Liver (tissue), 9 donors: ENCODE results near the gene GNG4. TPM values are rescaled to one million over a fixed set of nuclear protein-coding genes. Genes with fewer than 3 reads are reported as not detected.

Experiments
- DNase-seq: peaks from one replicate; pipeline ENCODE4 v3.0.0-alpha.2; 2017; ENCODE audit warnings: low spot score
- H3K27ac ChIP-seq, 2 donors: one replicate each; pipeline ENCODE4 v1.7.0; 2013; ENCODE audit warnings: inconsistent platforms in 2 of 2, low read length in 2 of 2, control low read depth in 1 of 2, low read depth in 1 of 2, mild to moderate bottlenecking in 1 of 2
- H3K27me3 ChIP-seq, 4 donors: one replicate each; pipeline versions ENCODE4 v1.6.1 to v1.7.0; 2013; ENCODE audit warnings: low read length in 3 of 4, inconsistent platforms in 1 of 4, mild to moderate bottlenecking in 1 of 4, moderate library complexity in 1 of 4; ENCODE audit not compliant: control insufficient read depth in 4 of 4, insufficient read depth in 4 of 4
- H3K36me3 ChIP-seq, 4 donors: one replicate each; pipeline versions ENCODE4 v1.6.1 to v1.7.0; 2013; ENCODE audit warnings: low read length in 3 of 4, mild to moderate bottlenecking in 3 of 4, low read depth in 1 of 4, moderate library complexity in 1 of 4; ENCODE audit not compliant: control insufficient read depth in 4 of 4, insufficient read depth in 3 of 4
- H3K4me1 ChIP-seq, 4 donors: one replicate each; pipeline versions ENCODE4 v1.6.1 to v1.7.0; 2013; ENCODE audit warnings: low read length in 3 of 4, mild to moderate bottlenecking in 3 of 4, moderate library complexity in 1 of 4; ENCODE audit not compliant: control insufficient read depth in 4 of 4, insufficient read depth in 4 of 4
- H3K4me3 ChIP-seq, 3 donors: one replicate each; pipeline versions ENCODE4 v1.6.1 to v1.7.0; 2013; ENCODE audit warnings: low read length in 3 of 3, control low read depth in 1 of 3, low read depth in 1 of 3, mild to moderate bottlenecking in 1 of 3
- H3K9ac ChIP-seq, 2 donors: one replicate each; pipeline ENCODE4 v1.7.0; 2013; ENCODE audit warnings: low read length in 2 of 2, mild to moderate bottlenecking in 2 of 2, moderate library complexity in 2 of 2, control low read depth in 1 of 2, low read depth in 1 of 2
- H3K9me3 ChIP-seq, 4 donors: one replicate each; pipeline versions ENCODE4 v1.6.1 to v1.7.0; 2013; ENCODE audit warnings: low read length in 3 of 4; ENCODE audit not compliant: control insufficient read depth in 4 of 4
- EGR1 ChIP-seq, 2 donors: IDR thresholded peaks; 2 replicates each; pipeline ENCODE4 v1.6.1; 2016 to 2018; ENCODE audit warnings: antibody characterized with exemption in 2 of 2, low read depth in 2 of 2
- FOXA1 ChIP-seq: IDR thresholded peaks from 2 replicates; pipeline ENCODE4 v1.6.1; 2016; ENCODE audit warnings: antibody characterized with exemption
- FOXA2 ChIP-seq: IDR thresholded peaks from 2 replicates; pipeline ENCODE4 v1.6.1; 2016; ENCODE audit warnings: antibody characterized with exemption
- GABPA ChIP-seq, 2 donors: IDR thresholded peaks in 1 of 2; conservative IDR thresholded peaks in 1 of 2; 2 replicates each; pipeline ENCODE4 v1.6.1; 2016; ENCODE audit warnings: antibody characterized with exemption in 2 of 2, mild to moderate bottlenecking in 1 of 2, moderate library complexity in 1 of 2
- HNF4A ChIP-seq, 2 donors: conservative IDR thresholded peaks; 2 replicates each; pipeline ENCODE4 v1.6.1; 2016; ENCODE audit warnings: antibody characterized with exemption in 2 of 2, mild to moderate bottlenecking in 2 of 2
- HNF4G ChIP-seq: IDR thresholded peaks from 2 replicates; pipeline ENCODE4 v1.6.1; 2016; ENCODE audit warnings: antibody characterized with exemption
- RAD21 ChIP-seq, 2 donors: IDR thresholded peaks; 2 replicates each; pipeline ENCODE4 v1.6.1; 2016; ENCODE audit warnings: antibody characterized with exemption in 2 of 2, mild to moderate bottlenecking in 2 of 2
- RXRA ChIP-seq, 2 donors: IDR thresholded peaks; 2 replicates each; pipeline ENCODE4 v1.6.1; 2017 to 2018; ENCODE audit warnings: antibody characterized with exemption in 2 of 2, mild to moderate bottlenecking in 1 of 2
- SP1 ChIP-seq: IDR thresholded peaks from 2 replicates; pipeline ENCODE4 v1.6.1; 2018; ENCODE audit warnings: antibody characterized with exemption, mild to moderate bottlenecking
- YY1 ChIP-seq: IDR thresholded peaks from 2 replicates; pipeline ENCODE4 v1.6.1; 2016; ENCODE audit warnings: antibody characterized with exemption, mild to moderate bottlenecking
- WGBS: extraction: QIAGEN DNeasy Blood & Tissue Kit; methylation state at CpG from one replicate; pipeline ENCODE4 v1.1.7; 2013; 5-methylcytosine and 5-hydroxymethylcytosine counted together
- polyA plus RNA-seq, 2 donors: library from polyadenylated mRNA; stranded (reverse) in 1 of 2; unstranded in 1 of 2; fragments of 200-250 nt in 1 of 2; fragments of >200 nt in 1 of 2; fragmentation: Nextera tagmentation in 1 of 2; extraction: Ambion mirVana in 1 of 2; gene quantifications; one replicate each; pipeline versions ENCODE4 v1.2.1 to v1.2.3, GENCODE V29; 2013 to 2015
- total RNA-seq, 2 donors: library from RNA; depleted of rRNA; stranded (reverse); fragments of >200 nt; gene quantifications; one replicate each; pipeline ENCODE4 v1.2.3, GENCODE V29; 2014
- TF ChIP-seq, protein P1 (sequence below): IDR thresholded peaks from 2 replicates; pipeline ENCODE4 v1.6.1; 2016; ENCODE audit warnings: antibody characterized with exemption, mild to moderate bottlenecking
- TF ChIP-seq, protein P2 (sequence below): IDR thresholded peaks from 2 replicates; pipeline ENCODE4 v1.6.1; 2016; ENCODE audit warnings: antibody characterized with exemption
- TF ChIP-seq, protein P3 (sequence below): IDR thresholded peaks from 2 replicates; pipeline ENCODE4 v1.6.1; 2016; ENCODE audit warnings: antibody characterized with exemption
- donor health status: healthy.
- donor health status: healthy.
- donor health status: healthy.
- donor health status: healthy.
- donor health status: healthy.

GNG4 gene
- total and polyA plus RNA-seq, 4 donors: 0.65 TPM; not detected in 3

DNA sequence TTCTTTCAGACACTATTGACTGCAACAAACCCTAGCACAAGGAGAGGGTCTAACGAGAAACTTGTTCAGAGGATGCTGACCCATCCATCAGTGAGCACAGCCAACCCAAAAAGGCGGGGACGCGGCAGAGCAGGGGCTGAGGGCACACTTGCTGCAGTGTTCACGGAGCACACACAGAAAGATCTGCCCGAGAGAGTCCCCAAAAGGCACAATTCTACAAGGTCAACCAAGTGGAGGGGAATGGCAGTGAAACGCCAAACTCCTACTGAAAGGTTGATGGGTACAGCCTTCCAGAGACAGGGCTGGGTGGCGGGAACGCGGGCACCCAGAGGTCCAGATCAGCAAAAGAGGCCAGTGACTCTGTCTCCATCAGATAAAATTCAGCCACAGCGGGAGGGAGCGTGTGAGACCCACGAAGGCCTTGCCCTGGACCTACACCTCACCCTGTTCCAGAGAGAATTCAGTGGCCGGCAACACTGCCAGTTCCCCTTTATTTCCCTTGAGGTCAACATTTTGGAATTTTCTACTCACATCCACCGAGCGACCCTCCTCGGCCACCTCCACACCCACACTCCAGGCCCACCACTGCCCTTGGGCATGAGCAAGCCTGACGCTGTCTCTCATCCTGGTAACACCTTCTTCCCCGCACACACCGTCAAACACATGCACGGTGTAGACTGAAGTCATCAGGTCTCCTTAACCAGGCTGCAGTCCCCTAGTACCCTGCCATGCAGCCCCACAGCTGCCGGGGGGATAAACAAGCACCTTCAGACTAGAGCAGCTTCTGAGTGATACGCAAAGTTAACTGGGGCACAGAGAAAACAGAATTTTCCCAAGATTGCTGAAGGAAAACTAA, 5.5 kb downstream of the GNG4 start:
- 93% methylated on average over 23 of the region's 23 CpGs for WGBS
- DNase-seq: no peak

DNA sequence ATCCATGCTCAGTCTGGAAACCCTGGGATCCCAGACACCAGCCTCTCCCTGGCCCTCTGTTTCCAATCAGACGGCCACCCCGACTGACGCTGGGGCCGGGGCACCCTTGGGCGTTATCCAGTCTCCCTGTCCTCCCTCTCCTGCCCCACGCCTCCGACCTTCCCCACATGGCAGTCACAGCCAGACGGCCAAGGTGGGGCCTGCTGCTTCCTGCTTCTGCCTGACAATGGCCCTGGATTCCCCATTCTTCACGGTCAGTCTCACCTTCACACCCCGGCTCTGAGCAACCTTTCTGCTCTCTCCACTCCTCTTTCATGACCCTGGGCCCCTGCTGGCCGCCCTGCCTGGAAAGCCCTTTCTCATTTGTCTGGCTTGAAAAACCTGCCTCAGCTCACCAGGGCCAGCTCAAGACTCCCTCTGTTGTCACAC, 6.6 kb downstream of the GNG4 start:
- H3K4me1 ChIP-seq: no peaks in the 10 kb centered on the region
- no peak overlapping the region for H3K9ac ChIP-seq
- H3K4me3 ChIP-seq: no peak overlapping the region
- no peaks in the 10 kb centered on the region for H3K9me3 ChIP-seq
- no peak for DNase-seq
- peaks cover 0 to 1% (median 0%) of the 10 kb centered on the region in 4 donors for H3K27me3 ChIP-seq
- TF ChIP-seq RAD21 (IDR thresholded peaks at IDR 0.05) (no peak), FOXA2 (no peak), HNF4G (no peak), GABPA (IDR thresholded peaks at IDR 0.05 in 1 of 2, conservative IDR thresholded peaks at IDR 0.05 in 1 of 2) (no peak), EGR1 (IDR thresholded peaks at IDR 0.05; ENCODE audit: low read depth in 2 of 2) (no peak), HNF4A (conservative IDR thresholded peaks at IDR 0.05) (no peak)
- TF ChIP-seq, protein P1, sequence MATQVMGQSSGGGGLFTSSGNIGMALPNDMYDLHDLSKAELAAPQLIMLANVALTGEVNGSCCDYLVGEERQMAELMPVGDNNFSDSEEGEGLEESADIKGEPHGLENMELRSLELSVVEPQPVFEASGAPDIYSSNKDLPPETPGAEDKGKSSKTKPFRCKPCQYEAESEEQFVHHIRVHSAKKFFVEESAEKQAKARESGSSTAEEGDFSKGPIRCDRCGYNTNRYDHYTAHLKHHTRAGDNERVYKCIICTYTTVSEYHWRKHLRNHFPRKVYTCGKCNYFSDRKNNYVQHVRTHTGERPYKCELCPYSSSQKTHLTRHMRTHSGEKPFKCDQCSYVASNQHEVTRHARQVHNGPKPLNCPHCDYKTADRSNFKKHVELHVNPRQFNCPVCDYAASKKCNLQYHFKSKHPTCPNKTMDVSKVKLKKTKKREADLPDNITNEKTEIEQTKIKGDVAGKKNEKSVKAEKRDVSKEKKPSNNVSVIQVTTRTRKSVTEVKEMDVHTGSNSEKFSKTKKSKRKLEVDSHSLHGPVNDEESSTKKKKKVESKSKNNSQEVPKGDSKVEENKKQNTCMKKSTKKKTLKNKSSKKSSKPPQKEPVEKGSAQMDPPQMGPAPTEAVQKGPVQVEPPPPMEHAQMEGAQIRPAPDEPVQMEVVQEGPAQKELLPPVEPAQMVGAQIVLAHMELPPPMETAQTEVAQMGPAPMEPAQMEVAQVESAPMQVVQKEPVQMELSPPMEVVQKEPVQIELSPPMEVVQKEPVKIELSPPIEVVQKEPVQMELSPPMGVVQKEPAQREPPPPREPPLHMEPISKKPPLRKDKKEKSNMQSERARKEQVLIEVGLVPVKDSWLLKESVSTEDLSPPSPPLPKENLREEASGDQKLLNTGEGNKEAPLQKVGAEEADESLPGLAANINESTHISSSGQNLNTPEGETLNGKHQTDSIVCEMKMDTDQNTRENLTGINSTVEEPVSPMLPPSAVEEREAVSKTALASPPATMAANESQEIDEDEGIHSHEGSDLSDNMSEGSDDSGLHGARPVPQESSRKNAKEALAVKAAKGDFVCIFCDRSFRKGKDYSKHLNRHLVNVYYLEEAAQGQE: no peak
- no peaks in the 10 kb centered on the region for H3K36me3 ChIP-seq
- 70% methylated on average over 11 of the region's 11 CpGs for WGBS
- H3K27ac ChIP-seq: no peak overlapping the region

More for the DNA sequence above, 5.5 kb downstream of the GNG4 start:
- H3K4me1 ChIP-seq: peaks cover 4 to 10% (median 7%) of the 10 kb centered on the region in 4 donors
- no peak overlapping the region for H3K27ac ChIP-seq
- no peaks in the 10 kb centered on the region for H3K9me3 ChIP-seq
- peaks cover 0 to 5% (median 3%) of the 10 kb centered on the region in 4 donors for H3K27me3 ChIP-seq
- no peak overlapping the region for H3K4me3 ChIP-seq
- no peaks in the 10 kb centered on the region for H3K36me3 ChIP-seq
- H3K9ac ChIP-seq: no peak overlapping the region
- TF ChIP-seq RAD21 (IDR thresholded peaks at IDR 0.05): no peak
- TF ChIP-seq, protein P1: no peak
- TF ChIP-seq GABPA (IDR thresholded peaks at IDR 0.05 in 1 of 2, conservative IDR thresholded peaks at IDR 0.05 in 1 of 2): no peak
- TF ChIP-seq EGR1 (IDR thresholded peaks at IDR 0.05; ENCODE audit: low read depth in 2 of 2): no peak
- TF ChIP-seq, protein P2, sequence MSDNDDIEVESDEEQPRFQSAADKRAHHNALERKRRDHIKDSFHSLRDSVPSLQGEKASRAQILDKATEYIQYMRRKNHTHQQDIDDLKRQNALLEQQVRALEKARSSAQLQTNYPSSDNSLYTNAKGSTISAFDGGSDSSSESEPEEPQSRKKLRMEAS: no peak
- no peak for TF ChIP-seq FOXA1
- no peak for TF ChIP-seq SP1
- TF ChIP-seq, protein P3, sequence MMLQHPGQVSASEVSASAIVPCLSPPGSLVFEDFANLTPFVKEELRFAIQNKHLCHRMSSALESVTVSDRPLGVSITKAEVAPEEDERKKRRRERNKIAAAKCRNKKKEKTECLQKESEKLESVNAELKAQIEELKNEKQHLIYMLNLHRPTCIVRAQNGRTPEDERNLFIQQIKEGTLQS: no peak
- no peak for TF ChIP-seq FOXA2
- no peak for TF ChIP-seq RXRA (IDR thresholded peaks at IDR 0.05)
- TF ChIP-seq YY1: no peak
